HG02571 (cell line): ENCODE results near the gene ATP1B2.

Experiments
- ATAC-seq: cut with Tn5 transposase; IDR thresholded peaks from one replicate; pipeline ENCODE4 v1.9.1; 2021; ENCODE audit warnings: mild to moderate bottlenecking, moderate library complexity; ENCODE audit not compliant: unreplicated experiment

Gene ATP1B2

DNA sequence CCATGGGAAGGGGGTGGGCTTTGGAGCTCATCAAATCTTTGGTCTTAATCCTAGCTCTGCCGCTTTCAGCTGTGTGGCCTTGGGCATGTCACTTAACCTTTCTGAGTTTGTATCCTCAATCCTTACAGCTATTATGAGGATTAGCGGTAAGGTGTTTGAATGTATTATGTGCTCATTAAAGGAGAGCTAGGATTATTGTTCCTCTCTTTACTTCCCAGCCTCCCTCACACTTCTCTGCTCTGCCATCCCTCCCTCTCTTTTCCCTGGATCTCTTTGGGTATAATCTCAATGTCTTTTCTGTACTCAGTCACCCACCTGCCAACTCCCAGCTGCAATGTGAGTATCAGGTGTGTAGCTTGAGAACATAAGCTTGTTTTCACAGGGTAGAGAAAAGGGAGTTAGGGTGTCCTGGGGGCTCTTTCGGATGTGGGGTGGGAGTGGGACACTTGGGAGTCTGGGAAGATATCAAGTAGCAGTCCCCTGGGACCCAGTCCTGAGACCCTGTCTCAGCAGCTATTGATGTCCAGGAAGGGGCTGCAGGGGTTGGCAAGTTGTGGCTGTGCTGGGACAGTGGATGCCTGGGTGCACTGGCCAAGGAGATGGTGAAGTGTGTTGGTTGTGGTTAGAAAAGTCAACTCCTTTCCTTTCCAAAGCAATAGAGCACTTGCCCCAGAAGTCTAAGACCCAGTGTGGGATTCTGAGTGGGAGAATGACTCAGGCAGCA is 56.1 kb downstream of the ATP1B2 start:
- no peak for ATAC-seq
